Sigmoid colon (tissue), 3 donors: ENCODE measurements around the gene EPS8L2.

ENCODE experiments used
- POLR2A ChIP-seq, 2 donors: fragments of 450-650 bp; IDR thresholded peaks; one replicate each; pipeline ENCODE4 v1.6.1; 2016; ENCODE audit warnings: antibody characterized with exemption in 2 of 2, mild to moderate bottlenecking in 2 of 2, moderate library complexity in 2 of 2
- TF ChIP-seq, protein P1 (sequence below), 4 experiments: fragments of 450-650 bp in 3 of 4; fragments of 200-600 bp in 1 of 4; IDR thresholded peaks; one replicate each; pipeline ENCODE4 v1.5.1; 2016 to 2019; ENCODE audit warnings: antibody characterized with exemption in 4 of 4, mild to moderate bottlenecking in 3 of 4, moderate library complexity in 2 of 4

DNA sequence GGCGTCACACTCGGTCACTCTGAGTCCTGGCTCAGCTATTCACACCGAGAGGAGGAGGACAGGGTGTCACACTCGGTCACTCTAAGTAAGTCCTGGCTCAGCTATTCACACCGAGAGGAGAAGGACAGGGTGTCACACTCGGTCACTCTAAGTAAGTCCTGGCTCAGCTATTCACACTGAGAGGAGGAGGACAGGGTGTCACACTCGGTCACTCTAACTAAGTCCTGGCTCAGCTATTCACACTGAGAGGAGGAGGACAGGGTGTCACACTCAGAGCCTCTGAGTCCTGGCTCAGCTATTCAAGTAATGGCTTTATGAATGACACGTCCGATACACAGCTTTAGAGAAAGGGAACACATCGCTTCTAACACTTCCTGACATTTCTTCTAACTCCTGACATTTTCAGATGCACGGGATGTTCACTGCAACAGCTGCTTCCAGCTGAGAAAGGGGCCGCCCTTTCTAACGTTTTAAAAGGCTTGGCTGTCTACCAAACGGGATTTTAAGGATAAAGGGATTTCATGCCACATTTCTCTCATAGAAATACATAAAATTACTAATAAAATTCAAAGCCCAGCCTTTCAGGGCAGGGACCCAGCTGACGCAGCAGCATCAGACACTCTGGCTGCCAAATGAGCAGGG is 40.8 kb upstream of the EPS8L2 start:
- TF ChIP-seq POLR2A (IDR thresholded peaks at IDR 0.05): no peak
- TF ChIP-seq, protein P1, sequence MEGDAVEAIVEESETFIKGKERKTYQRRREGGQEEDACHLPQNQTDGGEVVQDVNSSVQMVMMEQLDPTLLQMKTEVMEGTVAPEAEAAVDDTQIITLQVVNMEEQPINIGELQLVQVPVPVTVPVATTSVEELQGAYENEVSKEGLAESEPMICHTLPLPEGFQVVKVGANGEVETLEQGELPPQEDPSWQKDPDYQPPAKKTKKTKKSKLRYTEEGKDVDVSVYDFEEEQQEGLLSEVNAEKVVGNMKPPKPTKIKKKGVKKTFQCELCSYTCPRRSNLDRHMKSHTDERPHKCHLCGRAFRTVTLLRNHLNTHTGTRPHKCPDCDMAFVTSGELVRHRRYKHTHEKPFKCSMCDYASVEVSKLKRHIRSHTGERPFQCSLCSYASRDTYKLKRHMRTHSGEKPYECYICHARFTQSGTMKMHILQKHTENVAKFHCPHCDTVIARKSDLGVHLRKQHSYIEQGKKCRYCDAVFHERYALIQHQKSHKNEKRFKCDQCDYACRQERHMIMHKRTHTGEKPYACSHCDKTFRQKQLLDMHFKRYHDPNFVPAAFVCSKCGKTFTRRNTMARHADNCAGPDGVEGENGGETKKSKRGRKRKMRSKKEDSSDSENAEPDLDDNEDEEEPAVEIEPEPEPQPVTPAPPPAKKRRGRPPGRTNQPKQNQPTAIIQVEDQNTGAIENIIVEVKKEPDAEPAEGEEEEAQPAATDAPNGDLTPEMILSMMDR (IDR thresholded peaks at IDR 0.05): no peak
